ENCODE results near the gene ZFX.

GRCh38 chrX:24260842-24261550, 111.5 kb downstream of the ZFX start:
- TF ChIP-seq POLR2A (IDR thresholded peaks at IDR 0.05) (no peak), CTCF (IDR thresholded peaks at IDR 0.05) (no peak)

Data from thyroid gland (tissue), 4 donors.